H54 (cell line): ENCODE results near the gene LMLN.
"Not testable (repeated sequence)": the region's sequence is repeated elsewhere in the genome, so short reads cannot be mapped to it uniquely, and the experiment has no call there.

Source experiments
- DNase-seq: peaks from one replicate; pipeline ENCODE4 v3.0.0; 2011; ENCODE audit warnings: low spot score, mixed read lengths; ENCODE audit not compliant: insufficient read length
- FAIRE-seq: peaks from 3 replicates; lab custom pipeline; 2011; peaks lifted over from hg19 to GRCh38; lab: Jason Lieb, UNC
- POLR2A ChIP-seq: IDR thresholded peaks from 2 replicates; pipeline ENCODE4 v1.6.1; 2011; ENCODE audit warnings: low read depth, mild to moderate bottlenecking, low read length

LMLN gene

GRCh38 chr3:198064420-198064819 lies 104.4 kb downstream of the LMLN start:
- TF ChIP-seq POLR2A, result no peak
- FAIRE-seq (peak; percentile 75), DNase-seq (no peak)

GRCh38 chr3:198065897-198066296 lies 105.9 kb downstream of the LMLN start:
- DNase-seq (no peak), FAIRE-seq (no peak)
- TF ChIP-seq POLR2A, result no peak

DNA sequence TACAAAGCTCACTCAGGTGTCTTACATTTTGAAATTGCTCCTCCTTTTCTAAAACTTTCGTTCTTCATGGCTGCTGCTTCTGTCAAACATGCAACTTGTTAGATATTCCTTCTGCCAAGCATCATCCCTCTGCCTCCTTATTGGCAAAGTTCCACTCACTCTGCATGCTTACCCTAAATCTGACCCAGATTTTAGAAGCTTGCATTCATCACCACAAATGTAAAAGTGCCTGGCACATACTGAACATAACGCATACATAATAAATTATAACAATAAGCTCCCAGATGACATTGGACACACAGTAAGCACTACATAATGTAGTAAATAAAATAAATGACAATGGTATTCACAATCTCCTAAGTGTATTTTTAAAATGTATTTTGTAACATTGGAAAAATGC lies 107.4 kb downstream of the LMLN start:
- TF ChIP-seq POLR2A, result no peak
- no peak for DNase-seq
- no peak for FAIRE-seq

- no peak for FAIRE-seq
- no peak for TF ChIP-seq POLR2A
- DNase-seq, result no peak
Observed at GRCh38 chr3:198070871-198071270, 110.9 kb downstream of the LMLN start.

DNA sequence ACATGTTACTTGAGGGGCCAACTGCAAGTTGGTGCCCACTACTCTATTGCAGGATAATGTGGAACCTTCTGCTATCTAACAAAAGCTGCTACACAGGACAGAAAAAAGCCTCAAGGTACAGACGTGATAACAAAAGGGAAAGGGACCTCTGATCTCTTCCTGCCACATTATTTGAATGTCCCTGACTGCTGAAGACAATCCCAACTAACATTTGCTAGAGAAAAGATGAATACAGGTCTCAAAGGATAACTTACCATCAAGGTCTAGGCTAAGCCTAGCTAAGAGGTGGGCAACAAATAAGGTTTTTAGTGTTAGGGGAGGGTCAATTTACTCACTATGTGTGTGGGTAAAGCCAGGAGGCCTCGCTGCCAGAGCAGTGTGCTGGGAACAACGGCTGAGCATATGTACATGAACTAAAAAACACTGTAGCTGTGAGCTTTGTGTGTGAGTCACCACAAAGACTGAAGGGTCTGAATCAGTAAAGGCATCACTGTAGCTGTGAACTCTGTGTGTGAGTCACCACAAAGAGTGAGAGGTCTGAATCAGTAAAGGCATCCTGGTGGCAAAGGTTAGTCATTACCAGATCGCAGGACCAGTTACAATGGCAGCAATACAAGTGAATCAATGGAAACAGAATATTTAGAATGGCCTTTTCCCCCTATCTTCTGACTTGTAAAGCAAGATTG lies 111.7 kb downstream of the LMLN start:
- FAIRE-seq (peak; percentile 100), DNase-seq (peak; percentile 45)
- TF ChIP-seq POLR2A, result no peak

GRCh38 chr3:198076722-198077308 lies 116.8 kb downstream of the LMLN start:
- FAIRE-seq, result no peak
- TF ChIP-seq POLR2A, result no peak
- no peak for DNase-seq

DNA sequence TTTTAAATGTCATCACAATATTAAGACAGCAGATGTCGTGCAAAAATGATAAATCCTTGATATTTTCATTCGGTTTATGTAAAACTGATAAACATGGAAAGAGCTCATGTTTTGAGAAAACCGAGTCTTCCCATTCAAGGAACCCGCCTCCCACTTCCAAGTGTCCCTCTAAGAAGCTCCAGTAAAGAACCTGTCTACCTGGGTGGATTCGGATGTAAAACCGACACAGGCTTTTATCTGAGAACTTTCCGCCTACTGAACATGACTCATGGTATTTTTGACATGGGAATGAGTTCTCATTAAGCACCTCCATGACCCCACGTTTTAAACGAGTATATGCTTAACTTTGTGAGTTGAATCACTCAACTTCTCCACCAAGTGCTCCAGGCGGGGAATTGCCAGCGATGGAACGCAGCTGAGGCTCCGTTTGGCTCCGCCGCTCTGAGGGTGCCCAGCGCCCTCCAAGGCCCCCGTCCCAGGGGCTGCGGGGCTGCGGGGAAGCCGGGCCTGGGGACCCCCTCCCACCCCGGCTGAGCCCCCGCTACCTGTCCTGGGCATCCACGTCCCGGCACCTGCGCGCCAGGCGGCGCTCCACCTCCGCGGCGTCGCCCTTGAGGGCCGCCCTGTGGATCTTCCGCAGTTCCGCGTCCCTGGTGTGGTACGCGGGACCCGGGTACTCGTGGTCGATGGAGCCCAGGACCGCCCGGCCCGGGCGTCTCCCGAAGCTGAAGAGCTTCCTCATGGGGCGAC lies 119.9 kb downstream of the LMLN start:
- TF ChIP-seq POLR2A, result no peak
- no peak for FAIRE-seq
- no peak for DNase-seq

- FAIRE-seq, result no peak
Observed at GRCh38 chr3:198080521-198081384, 120.7 kb downstream of the LMLN start.

DNA sequence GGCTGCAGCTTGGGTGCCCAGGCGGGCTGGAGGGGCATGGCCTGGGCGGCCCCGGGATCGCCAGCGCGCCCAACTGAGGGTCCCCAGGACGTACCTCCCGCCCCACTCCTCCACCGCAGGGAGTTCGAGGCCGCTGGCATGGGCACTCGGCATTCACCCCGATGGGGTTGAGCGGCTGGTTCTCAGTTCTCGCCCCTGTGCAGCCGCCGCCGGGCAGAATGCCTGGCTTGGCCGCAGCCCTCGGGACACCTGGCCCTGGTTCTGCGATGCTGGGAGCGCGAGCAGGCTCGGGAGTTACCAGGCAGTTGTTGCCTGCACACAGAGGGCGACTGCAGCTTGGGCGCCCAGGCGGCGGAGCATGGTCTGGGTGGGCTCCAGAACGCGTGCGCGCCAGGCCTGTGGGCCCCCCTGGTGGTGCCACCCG lies 121.4 kb downstream of the LMLN start:
- FAIRE-seq (no peak), DNase-seq (no peak)
- no peak for TF ChIP-seq POLR2A

More at GRCh38 chr3:198080521-198081384, 120.7 kb downstream of the LMLN start:
- peak; percentile 73 for DNase-seq
- TF ChIP-seq POLR2A, result no peak

DNA sequence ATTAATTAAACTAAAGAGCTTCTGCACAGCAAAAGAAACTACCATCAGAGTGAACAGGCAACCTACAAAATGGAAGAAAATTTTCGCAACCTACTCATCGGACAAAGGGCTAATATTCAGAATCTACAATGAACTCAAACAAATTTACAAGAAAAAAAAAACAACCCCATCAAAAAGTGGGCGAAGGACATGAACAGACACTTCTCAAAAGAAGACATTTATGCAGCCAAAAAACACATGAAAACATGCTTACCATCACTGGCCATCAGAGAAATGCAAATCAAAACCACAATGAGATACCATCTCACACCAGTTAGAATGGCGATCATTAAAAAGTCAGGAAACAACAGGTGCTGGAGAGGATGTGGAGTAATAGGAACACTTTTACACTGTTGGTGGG lies 122.2 kb downstream of the LMLN start:
- FAIRE-seq, DNase-seq: not testable (repeated sequence)

DNA sequence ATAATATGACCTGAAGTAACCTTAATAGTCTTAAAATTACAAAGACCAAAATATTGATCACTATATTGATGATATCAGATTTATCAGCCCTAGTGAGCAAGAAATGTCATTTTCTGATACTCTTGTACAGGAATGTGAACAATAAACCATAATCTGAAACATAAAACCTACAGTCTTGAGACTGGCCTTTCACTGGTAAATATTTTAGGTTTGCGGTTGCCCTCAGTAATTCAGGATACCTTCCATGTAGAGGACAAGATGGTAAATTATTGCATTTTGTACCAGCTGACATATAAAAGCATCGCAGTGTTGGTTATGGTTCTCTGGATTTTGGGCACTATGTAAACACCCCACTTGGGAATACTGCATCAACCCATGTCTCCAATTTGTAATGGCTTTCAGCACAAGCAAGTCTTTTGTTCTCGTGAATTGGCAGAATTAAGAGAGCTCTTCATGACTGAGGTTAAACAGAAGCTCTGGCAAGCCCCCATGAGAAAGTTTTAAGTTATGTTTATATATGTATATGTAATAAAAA lies 128.5 kb downstream of the LMLN start:
- no peak for TF ChIP-seq POLR2A
- DNase-seq (no peak), FAIRE-seq (peak; percentile 55)

- TF ChIP-seq POLR2A, result no peak
- FAIRE-seq, result peak; percentile 23
Observed at GRCh38 chr3:198090795-198091332, 130.8 kb downstream of the LMLN start.

DNA sequence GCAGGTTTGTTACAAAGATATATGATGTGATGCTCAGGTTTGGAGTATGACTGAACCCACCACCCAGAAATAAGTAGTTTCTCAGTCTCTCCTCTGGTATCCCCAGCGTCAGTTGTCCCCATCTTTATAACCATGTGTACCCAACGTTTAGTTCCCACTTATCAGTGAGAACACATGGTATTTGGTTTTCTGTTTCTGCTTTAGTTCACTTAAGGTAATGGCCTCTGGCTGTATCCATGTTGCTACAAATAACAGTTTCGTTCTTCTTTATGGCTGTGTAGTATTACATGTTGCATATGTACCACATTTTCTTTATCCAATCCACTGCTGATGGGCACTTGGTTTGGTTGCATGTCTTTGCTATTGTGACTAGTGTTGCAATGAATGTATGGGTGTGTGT lies 132.3 kb downstream of the LMLN start:
- TF ChIP-seq POLR2A, result no peak
- FAIRE-seq, result peak; percentile 45
- DNase-seq, result no peak

More at GRCh38 chr3:198090795-198091332, 130.8 kb downstream of the LMLN start:
- no peak for DNase-seq
